Adrenal gland (tissue), 5 donors: ENCODE data around the gene COP1.

Experiments used
- POLR2A ChIP-seq, 2 donors: fragments of 450-650 bp; IDR thresholded peaks; one replicate each; pipeline ENCODE4 v1.6.1; 2017; ENCODE audit warnings: antibody characterized with exemption in 2 of 2, mild to moderate bottlenecking in 2 of 2, moderate library complexity in 1 of 2
- TF ChIP-seq, protein P1 (sequence below), 6 experiments: fragments of 450-650 bp in 4 of 6; fragments of 200-600 bp in 2 of 6; sonication (generic) in 1 of 6; IDR thresholded peaks; 1 replicate in 5 of 6; 2 replicates in 1 of 6; pipeline versions ENCODE4 v1.5.1 to v1.8.0; 2016 to 2021; ENCODE audit warnings: antibody characterized with exemption in 6 of 6, mild to moderate bottlenecking in 2 of 6, moderate library complexity in 1 of 6
- donor health status: DM: no; HTN: no; CAD: no.

DNA sequence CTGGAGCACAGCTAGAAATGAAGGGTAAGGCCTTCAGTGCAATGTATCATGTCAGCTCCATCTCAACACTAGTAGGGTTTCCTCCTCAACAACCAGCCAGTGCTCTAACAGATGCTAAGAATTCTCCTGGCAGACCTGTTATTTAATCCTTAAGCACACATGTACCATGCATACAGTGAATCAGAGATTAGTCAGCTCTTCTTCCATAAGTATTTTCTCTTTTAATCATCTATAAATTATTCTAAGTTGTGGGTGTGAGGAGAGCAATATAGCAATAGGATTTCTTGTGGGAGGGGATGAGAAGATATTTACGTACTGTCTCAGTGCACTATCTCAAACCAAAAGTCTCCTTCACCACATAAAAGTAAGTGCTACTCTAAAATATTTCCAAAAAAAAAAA lies 95.3 kb downstream of the COP1 start:
- TF ChIP-seq, protein P1, sequence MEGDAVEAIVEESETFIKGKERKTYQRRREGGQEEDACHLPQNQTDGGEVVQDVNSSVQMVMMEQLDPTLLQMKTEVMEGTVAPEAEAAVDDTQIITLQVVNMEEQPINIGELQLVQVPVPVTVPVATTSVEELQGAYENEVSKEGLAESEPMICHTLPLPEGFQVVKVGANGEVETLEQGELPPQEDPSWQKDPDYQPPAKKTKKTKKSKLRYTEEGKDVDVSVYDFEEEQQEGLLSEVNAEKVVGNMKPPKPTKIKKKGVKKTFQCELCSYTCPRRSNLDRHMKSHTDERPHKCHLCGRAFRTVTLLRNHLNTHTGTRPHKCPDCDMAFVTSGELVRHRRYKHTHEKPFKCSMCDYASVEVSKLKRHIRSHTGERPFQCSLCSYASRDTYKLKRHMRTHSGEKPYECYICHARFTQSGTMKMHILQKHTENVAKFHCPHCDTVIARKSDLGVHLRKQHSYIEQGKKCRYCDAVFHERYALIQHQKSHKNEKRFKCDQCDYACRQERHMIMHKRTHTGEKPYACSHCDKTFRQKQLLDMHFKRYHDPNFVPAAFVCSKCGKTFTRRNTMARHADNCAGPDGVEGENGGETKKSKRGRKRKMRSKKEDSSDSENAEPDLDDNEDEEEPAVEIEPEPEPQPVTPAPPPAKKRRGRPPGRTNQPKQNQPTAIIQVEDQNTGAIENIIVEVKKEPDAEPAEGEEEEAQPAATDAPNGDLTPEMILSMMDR (IDR thresholded peaks at IDR 0.05): no peak
- no peak for TF ChIP-seq POLR2A (IDR thresholded peaks at IDR 0.05)
